Erythroblast (primary cell): ENCODE data around the gene TRPM4.

ENCODE experiments used
- GATA1 ChIP-seq: IDR thresholded peaks from 2 replicates; pipeline ENCODE4 v1.6.1; 2011; ENCODE audit warnings: low read depth, mild to moderate bottlenecking, control low read depth, low read length, moderate library complexity
- POLR2A ChIP-seq: IDR thresholded peaks from 2 replicates; pipeline ENCODE4 v1.6.1; 2011; ENCODE audit warnings: mild to moderate bottlenecking, low read length

- TF ChIP-seq POLR2A (no peak), GATA1 (no peak)
Observed at GRCh38 chr19:49155820-49156346, 1.7 kb upstream of the TRPM4 start.
